GM18519 (cell line): ENCODE measurements around the gene NECTIN3.

Experiments used
- ATAC-seq: cut with Tn5 transposase; IDR thresholded peaks from one replicate; pipeline ENCODE4 v1.9.1; 2021; ENCODE audit warnings: mild to moderate bottlenecking, moderate library complexity; ENCODE audit not compliant: unreplicated experiment, low FRiP score

NECTIN3 gene

GRCh38 chr3:111080413-111080812 is 8.8 kb downstream of the NECTIN3 start:
- ATAC-seq = no peak

DNA sequence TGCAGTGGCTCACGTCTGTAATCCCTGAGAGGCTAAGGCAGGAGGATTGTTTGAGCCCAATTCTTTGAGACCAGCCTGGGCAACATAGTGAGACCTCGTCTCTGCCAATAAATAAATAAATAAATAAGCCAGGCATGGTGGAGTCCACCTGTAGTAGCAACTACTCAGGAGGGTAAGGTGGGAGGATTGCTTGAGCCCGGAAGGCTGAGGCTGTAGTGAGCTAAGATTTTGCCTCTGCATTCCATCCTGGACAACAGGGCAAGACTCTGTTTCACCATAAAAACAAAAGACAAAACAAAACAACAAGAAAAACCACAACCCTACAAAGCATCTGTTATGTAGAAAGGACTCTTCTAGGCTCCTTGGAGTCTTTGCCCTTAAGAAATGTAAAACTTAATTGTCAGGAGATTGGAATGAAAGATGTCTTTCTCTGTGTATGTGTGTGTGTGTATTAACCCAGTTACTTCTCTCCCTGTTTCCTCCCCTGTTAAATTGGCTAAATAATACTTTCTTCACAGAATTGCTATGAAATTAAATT is 9.5 kb downstream of the NECTIN3 start:
- no peak for ATAC-seq

DNA sequence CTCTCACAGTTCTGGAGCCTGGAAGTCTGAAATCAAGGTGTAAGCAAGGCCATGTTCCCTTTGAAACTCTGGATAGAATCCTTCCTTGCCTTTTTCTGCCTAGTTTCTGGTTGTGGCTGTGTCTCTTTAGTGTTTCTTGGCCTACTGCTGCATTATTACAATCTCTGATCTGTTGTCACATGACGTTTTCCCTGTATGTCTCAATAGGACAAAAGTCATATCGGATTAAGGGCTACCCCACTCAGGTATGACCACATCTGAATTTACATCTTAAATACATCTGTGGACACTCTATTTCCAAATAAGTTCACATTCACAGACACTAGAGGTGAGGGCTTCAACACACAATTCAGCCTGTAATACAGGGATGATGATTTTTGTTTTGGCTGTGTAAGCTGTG is 13.3 kb downstream of the NECTIN3 start:
- no peak for ATAC-seq

DNA sequence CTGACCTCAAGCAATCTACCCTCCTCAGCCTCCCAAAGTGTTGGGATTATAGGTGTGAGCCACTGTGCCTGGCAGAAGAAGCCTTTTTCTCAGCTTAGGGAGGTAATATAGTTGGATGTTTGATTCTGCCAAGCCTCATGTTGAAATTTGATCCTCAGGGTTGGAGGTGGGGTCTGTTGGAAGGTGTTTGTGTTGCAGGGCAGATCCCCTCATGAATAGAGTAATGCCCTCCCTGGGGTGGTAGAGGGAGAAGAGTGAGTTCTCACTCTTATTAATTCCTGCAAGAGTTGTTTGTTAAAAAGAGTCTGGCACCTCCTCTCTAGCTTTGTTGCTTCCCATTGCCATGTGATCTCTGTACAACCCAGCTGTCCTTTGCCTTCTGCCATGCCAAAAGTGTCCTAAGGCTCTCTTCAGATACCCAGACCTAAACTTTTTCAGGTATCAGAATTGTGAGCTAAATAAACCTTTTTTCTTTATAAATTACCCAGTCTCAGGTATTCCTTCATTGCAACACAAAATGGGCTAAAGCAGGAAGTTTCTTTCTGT is 16.4 kb downstream of the NECTIN3 start:
- no peak for ATAC-seq

DNA sequence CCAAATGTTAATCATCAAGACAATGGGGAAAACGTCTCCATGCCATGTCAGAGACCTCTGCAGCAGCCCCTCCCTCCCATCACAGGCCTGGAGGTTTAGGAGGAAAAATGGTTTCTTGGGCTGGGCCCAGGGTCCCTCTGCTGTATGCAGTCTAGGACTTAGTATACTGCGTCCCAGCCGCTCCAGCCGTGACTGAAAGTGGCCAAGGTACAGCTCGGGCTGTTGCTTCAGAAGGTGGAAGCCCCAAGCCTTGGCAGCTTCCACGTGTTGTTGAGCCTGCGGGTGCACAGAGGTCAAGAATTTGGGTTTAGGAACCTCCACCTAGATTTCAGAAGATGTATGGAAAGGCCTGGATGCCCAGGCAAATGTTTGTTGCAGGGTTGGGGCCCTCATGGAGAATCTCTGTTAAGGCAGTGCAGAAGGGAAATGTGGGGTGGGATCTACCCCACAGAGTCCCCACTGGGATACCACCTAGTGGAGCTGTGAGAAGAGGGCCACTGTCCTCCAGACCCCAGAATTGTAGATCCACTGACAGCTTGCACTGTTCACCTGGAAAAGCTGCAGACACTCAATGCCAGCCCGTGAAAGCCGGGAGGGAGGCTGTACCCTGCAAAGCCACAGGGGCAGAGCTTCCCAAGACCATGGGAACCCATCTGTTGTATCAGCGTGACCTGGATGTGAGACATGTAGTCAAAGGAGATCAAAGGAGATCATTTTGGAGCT is 25.0 kb downstream of the NECTIN3 start:
- ATAC-seq = no peak

- no peak for ATAC-seq
These were observed 32.2 kb downstream of the NECTIN3 start for GRCh38 chr3:111103807-111104206.

- ATAC-seq = no peak
These were observed 35.5 kb downstream of the NECTIN3 start for GRCh38 chr3:111106993-111107661.

- no peak for ATAC-seq
These were observed 36.0 kb downstream of the NECTIN3 start for GRCh38 chr3:111107662-111108035.

GRCh38 chr3:111112913-111113312 is 41.3 kb downstream of the NECTIN3 start:
- ATAC-seq = no peak

DNA sequence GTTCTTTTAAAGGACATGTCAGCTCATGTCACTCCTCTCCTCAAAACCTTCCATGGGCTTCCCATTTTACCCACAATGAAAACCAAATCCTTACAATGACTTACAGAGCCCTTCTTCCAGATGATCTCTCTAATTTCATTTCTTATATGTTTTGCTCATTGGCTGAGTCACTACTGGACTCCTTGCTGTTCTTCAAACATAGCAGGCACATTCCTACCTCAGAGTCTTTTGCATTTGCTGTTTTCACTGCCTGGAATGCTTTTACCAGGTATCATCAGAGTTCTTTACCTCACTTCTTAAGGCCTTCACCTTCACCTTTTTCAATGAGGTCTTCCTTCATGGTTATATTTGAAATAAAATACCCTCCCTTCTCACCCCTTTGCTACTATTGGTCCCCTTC is 57.3 kb downstream of the NECTIN3 start:
- no peak for ATAC-seq

- no peak for ATAC-seq
These were observed 59.2 kb downstream of the NECTIN3 start for GRCh38 chr3:111130827-111131226.

DNA sequence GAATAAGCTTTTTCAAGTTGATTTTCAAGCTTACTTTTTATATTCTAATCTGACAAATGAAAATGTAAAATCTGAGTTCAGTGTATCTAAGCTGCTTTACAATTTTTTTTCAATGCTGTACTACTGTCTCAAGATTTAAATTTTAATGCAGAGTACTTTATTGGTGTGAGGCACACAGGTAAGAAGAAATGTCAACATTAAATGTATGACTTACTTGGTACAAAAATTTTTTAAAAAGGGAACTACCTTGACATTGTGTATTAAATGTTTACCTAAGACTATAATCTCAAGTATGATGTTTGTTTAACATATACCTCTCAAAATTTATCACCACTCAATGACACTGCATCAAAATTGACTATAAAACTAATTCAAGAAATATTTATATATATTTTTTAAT is 62.7 kb downstream of the NECTIN3 start:
- ATAC-seq = no peak

- no peak for ATAC-seq
These were observed 79.8 kb downstream of the NECTIN3 start for GRCh38 chr3:111151438-111151837.

DNA sequence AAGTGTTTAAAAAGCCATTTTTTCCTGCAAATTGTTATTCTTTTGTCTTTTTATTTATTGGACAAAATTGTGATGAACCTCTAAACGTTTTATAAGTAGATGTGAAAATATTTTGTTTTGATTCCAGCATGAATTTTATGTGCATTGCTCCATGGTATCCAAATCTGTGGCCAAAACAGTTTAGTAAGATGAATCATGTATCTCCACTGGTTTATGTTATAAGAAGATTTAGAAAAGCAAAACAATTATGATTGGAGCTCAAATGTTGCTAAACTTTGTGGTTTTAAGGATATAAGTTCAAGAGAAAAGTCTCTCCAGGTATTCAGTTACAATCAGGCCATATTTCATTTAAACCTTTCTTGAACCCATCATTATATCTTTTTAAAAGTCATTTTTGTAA is 80.9 kb downstream of the NECTIN3 start:
- ATAC-seq = no peak

GRCh38 chr3:111156517-111156916 is 84.9 kb downstream of the NECTIN3 start:
- no peak for ATAC-seq

DNA sequence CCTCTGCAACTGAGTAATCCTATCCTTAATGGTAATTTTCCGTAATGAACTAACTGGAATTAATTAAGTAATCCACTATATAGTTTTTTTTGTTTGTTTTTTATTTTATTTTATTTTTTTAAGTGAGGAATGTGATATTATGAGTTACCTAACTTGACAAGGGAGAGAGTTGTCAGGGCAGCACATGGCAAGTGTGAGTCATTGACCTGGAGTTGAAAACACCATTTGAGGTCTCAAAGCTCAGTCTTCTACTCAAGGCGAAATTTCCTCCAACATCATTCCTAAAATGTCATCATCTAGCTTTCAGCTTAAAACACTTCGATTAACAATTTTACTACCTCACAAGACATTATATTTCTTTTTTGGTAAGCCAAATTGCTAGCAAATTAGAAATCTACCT is 87.8 kb downstream of the NECTIN3 start:
- ATAC-seq = no peak

GRCh38 chr3:111164621-111165020 is 93.0 kb downstream of the NECTIN3 start:
- no peak for ATAC-seq

DNA sequence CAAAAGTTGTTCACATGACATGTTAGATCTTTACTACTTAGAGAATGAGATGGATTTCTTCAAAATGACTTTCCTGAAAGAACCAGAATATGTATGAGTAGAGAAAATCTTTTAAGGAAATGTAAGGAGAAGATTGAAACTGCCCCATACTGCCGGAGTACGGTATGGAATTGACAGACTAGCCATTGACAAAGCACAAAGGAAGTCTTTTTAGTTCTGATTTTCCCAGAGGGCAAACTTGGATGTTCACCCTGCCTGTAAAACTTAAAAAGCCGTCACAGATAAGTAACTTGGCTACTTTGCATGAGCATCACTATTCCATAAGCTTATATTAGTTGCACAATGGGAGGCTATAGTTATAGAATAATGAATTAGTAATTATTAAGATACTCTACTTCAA is 93.8 kb downstream of the NECTIN3 start:
- ATAC-seq = no peak

DNA sequence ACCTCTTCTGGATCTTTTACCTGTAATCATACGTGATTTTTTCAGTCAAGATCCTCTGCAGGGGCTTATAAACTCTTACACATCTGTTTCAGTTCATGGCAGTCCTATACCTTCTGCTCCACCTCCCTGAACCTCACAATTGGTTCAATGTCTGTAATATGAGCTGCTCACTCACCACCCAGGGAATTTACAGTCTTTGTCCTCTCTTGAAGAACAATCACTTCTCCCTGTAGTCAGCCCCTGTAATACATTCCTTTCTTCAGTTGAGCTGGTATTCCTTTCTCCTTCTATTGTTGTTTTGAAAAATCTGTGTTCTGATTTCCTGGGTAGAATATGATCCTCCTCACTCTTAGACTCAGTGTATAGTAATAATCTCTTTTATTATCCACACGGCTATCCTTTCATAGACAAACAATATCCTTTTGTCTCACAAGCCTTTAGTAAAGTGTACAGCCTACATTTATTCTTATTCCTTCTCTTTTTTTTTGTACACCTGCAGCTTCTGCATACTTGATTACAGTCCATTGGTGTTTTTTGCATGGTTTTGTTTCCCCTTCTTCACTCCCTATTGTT is 101.8 kb downstream of the NECTIN3 start:
- no peak for ATAC-seq

DNA sequence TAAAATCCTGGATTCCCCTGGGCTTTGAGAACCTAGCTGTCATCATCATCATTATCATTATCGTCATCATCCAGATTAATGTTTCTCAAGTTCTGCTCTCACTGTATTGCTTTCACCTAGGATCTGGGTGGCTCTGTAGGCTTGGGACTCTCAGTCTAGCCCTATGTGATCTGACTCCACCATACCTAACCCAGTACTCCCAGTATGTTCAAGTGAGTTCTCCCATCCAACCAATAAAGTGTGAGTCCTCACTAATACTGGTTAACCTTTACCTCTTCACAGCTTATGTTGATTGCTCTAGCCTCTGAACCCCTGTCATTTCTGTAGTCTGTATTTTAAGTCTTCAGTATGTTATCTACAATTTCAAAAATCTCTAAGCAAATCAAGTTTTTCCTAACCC is 102.3 kb downstream of the NECTIN3 start:
- no peak for ATAC-seq

DNA sequence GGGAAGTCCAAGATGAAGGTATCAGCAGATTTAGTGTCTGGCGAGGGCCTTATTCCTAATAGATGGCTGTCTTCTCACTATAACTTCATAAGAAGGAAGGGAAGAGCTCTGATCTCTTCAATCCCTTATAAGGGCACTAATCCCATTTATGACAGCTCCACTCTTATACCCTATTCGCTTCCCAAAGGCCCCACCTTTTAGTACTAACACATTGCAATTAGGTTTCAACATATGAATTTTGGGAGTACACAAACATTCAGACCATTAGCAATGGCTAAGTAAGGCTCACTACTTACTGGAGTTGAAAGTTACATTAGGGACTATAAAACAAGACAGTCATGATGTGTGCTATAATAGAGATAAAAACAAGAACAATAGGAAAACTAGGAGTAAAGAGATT is 118.9 kb downstream of the NECTIN3 start:
- no peak for ATAC-seq
